ENCODE data around the gene SIX3.

SIX3 gene

DNA sequence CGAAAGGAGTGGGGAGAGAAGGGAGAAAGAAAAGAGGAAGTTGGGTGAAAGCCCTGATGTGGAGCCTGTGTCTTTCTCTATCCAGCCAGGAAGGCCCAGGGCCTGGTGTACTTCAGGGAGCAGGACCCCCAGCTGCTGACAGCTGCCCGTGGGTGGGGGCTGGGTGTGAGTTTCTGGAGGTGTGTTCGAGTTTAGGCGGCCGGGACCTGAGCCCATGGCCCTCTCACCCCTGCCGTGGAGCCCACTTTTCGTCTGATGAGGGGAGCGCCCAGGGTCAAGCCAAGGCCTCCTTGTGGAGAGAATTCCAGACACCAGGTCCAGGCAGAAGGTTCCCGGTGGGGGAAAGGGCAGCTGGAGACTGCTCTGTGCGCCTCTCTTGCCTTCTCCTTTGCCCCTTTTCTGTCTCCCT is 2.2 kb downstream of the SIX3 start:
- DNase-seq (ENCODE audit: low read depth, low spot score) = no peak

GRCh38 chr2:44944102-44944951 is 2.8 kb downstream of the SIX3 start:
- no peak for DNase-seq (ENCODE audit: low read depth, low spot score)

DNA sequence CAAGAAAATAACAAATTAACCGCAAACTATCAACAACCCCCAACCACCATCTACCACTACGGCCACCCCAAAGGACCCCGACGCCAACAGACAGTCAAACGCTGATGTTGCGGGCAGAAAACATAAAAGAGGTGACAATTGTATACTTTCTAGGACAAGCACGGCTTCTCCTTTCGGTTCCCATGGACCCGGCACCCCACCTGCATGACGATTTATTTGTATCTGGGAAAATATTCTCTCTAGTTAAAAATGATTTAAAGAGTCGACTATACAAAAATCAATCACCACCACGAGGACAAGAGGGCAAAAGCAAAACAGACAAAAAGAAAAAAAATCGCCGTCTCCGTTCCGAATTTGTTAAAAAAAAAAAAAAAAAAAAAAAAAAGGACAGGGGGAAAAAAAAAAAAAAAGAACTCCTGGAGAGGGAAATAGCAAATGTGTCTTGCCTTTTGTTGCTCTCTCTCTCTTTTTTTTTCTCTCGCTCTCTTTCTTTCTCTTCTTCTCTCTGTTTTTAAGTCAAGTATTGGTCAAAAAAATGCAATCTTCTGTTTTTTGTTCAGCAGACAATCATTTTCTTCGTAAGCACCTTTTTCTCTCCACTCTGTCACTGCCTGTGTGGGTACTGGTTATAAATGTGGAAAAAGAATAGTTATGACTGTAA is 3.6 kb downstream of the SIX3 start:
- no peak for DNase-seq (ENCODE audit: low read depth, low spot score)

DNA sequence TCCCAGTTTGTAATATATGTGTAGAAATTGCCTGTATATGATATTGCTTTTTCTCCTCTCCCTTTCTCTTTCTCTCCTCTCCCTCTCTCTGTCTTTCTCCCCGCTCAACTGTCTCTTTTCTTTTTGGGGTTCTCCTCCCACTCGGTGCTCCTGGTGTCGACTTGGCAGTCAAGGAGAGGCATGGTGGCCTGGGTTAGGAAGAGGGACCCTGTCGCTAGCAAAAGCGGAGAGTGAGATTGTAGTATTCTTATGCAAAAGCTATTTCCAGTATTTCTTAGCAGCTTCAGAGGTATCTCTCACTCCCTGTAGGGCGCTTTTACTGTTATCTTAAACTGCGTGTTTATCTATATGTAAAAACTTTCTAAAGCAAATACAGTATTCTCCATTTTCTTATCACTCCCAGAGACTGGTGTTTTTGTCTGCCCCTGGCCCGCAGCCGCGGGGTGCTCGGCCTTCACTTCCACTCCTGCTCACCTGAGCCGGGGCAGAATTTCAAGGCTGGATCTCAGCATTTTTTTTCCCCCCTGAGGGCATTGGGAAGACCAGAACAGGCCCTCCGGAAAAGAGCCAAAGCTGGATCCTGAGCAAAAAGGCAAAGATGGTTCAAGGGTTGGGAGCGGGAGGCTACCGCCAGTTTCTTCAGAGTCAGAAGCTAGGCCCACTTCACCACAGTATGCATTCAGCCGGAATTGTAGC is 4.3 kb downstream of the SIX3 start:
- peak; percentile 71 for DNase-seq (ENCODE audit: low read depth, low spot score)

DNA sequence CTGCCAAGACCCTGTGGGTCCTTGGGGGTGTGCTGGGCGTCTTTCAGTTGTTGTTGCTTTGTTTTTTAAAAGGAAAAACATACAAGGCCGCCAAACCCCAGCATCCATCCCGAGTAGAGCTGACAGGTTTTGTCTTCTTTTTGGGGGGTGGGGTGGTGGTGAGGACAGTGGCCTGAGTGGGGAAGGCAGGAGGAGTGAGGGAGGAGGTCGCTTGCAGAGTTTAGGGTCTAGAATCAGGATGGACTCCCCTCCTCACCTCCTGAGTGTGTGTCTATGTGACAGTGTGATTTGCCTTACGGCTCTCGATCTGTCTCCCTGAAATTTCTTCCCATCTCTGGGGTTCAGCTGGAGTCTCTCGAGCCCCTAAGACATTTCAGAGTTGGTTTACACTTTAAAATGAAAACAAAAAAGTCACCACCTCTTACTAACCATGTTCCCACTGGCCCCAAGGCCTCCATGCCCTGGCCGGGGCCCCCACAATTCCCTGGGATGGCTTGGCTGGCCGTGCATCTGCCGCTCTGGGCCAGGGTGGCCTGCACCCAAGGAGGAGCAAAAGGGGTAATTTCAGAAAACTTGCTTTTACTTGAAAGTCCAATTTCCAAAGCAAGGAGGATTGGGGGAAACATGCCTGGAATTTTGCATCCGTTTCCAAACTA is 5.0 kb downstream of the SIX3 start:
- DNase-seq (ENCODE audit: low read depth, low spot score) = no peak

GRCh38 chr2:44947028-44947375 is 5.5 kb downstream of the SIX3 start:
- DNase-seq (ENCODE audit: low read depth, low spot score) = no peak

DNA sequence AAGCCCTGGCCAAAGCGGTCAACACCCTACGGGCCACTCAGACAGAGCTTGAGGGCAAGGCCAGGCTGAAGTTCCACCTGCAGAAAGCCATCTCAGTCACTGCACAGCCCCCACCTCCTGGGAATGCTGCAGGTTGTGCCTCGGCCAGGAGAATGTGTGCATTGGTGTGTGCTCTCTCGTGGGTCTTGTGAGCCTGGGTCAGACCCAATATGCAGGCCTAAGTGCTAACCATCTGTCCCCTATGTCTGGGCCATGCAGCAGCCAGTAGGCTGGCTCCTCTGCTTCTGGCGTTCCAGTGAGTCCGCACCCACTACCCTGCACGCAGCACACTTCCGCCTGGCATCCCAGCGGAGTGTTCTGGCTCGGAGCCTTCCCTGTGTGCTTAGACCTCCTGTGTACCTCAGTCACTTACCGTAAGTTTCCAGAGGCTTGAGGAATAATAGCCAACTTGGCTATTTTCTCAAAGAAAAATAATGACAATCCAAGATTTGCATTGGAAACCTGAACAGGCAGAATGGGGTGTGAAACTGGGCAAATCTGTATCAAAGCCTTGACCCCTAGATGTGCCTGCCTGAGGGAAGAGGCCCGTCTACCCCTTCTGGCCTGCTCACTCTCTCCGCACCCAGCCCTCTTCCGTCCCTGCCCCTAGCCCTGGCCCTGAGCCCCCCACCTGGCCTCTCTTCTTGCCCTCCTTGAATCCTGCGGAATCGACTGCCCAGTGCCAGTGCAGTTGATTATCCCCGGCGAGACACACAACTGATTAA is 7.2 kb downstream of the SIX3 start:
- no peak for DNase-seq (ENCODE audit: low read depth, low spot score)

- DNase-seq (ENCODE audit: low read depth, low spot score) = peak; percentile 70
These were observed 8.0 kb downstream of the SIX3 start for GRCh38 chr2:44949329-44950151.

- DNase-seq (ENCODE audit: low read depth, low spot score) = no peak
These were observed 9.1 kb downstream of the SIX3 start for GRCh38 chr2:44950646-44951045.

- DNase-seq (ENCODE audit: low read depth, low spot score) = no peak
These were observed 9.6 kb downstream of the SIX3 start for GRCh38 chr2:44951124-44951523.

- no peak for DNase-seq (ENCODE audit: low read depth, low spot score)
These were observed 10.2 kb downstream of the SIX3 start for GRCh38 chr2:44951714-44952113.

GRCh38 chr2:44952143-44952805 is 10.8 kb downstream of the SIX3 start:
- peak; percentile 89 for DNase-seq (ENCODE audit: low read depth, low spot score)

DNA sequence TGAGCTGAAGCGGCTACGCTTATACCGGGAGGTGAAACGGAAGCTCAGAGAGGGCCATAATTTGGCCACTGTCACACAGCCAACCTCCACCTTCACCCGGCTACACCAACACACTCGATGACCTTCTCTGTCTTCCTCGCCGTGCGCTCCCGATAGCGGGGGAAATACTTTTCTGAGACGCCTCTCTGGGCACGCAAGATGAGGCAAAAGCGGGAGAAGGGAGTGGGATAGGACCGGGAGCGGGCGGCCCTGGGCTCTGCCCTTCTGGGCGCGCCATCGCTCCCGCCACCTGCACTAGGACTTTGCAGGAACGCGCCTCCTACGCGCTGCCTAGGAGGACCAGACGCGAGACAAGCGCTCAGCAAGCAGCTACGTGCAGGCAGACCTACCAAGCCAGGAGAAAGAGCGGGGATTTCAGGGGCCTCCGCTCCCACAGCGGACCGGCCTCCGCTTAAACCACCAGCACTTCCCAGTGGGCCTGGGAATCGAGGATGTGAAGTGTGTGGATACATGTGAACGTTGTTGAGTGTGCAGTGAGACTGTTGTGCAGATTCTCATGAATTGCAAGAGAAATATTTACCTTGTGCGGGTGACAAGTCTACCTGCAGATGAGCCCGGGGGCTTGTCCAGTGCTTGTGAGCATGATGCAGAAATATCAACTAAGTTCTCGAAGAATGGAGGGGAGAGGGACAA is 11.4 kb downstream of the SIX3 start:
- DNase-seq (ENCODE audit: low read depth, low spot score) = peak; percentile 42

DNA sequence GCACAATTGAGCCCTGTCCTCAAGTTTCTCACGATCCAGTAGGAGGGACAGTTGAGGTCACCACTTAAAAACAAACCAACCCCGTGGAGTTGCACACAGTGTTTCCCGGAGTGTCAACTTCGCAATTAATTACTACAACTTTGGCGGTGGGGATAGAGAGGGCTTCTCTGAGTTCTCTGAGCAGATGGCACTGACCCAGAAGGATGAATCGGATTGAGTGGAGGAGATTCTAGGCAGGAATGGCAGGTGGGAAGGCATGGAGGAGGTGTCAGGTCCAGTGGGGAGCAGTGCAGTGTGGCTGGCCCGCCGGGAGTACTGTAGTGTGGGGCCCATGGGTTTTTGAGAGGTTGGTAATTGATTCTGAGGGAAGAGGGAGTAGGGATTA is 12.0 kb downstream of the SIX3 start:
- no peak for DNase-seq (ENCODE audit: low read depth, low spot score)

- no peak for DNase-seq (ENCODE audit: low read depth, low spot score)
These were observed 13.0 kb downstream of the SIX3 start for GRCh38 chr2:44954447-44954888.

GRCh38 chr2:44954889-44955592 is 13.5 kb downstream of the SIX3 start:
- DNase-seq (ENCODE audit: low read depth, low spot score) = no peak

- peak; percentile 82 for DNase-seq (ENCODE audit: low read depth, low spot score)
These were observed 14.3 kb downstream of the SIX3 start for GRCh38 chr2:44955593-44956392.

- DNase-seq (ENCODE audit: low read depth, low spot score) = no peak
These were observed 15.3 kb downstream of the SIX3 start for GRCh38 chr2:44956843-44957242.

Measured in ELF-1 (cell line).